ENCODE measurements around the gene GATA3. TPM values are rescaled to one million over a fixed set of nuclear protein-coding genes. Genes with fewer than 3 reads are reported as not detected.

GATA3 gene
- total RNA-seq, 1 donor from 2014 or later = 0.69 TPM

DNA sequence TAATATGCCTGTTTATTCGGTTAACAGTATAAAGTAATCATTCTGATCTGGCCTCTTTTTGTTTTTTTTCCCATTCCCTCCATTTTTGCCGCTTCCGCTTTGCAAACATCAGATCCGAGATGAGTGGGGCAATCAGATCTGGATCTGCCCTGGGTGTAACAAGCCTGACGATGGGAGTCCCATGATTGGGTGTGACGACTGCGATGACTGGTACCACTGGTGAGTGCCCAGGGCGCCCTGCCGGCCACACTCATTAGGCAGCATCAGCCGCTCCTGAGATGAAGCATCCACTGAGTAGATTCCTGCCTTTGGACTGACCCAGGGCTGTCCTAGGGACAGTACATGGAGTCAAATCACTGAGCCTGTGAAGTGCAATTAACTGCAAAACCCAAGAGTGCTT, 40.9 kb upstream of the GATA3 start:
- no peaks in the 10 kb centered on the region for H3K4me1 Mint-ChIP-seq (ENCODE audit: low read depth, unreplicated experiment)
- no peak for TF ChIP-seq CTCF (IDR thresholded peaks at IDR 0.05; ENCODE audit: partially characterized antibody, unreplicated experiment)
- H3K36me3 Mint-ChIP-seq (ENCODE audit: unreplicated experiment) = peaks cover 6% of the 10 kb centered on the region
- no peaks in the 10 kb centered on the region for H3K9me3 Mint-ChIP-seq (ENCODE audit: unreplicated experiment)
- peaks cover 3% of the 10 kb centered on the region for H3K27me3 Mint-ChIP-seq (ENCODE audit: unreplicated experiment)
- no peak overlapping the region for H3K27ac Mint-ChIP-seq (ENCODE audit: unreplicated experiment)
- DNase-seq = no peak
- no peak overlapping the region for H3K4me3 Mint-ChIP-seq (ENCODE audit: unreplicated experiment)

DNA sequence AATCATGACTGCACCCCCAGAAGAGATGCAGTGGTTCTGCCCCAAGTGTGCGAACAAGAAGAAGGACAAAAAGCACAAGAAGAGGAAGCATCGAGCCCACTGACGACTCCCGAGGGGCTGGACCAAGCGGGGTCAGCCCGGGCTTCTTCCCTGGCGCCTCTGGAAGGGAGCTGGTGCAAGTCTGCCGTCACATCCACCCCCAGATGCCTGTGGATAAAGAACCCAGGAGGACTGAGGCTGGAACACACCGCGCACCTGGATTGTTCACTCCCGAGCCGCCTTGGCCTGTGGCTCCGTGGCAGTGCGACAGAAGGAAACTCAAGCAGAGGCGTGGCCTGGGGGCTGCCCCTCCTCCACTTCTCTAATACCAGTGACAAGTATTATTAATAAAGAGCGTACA, 39.8 kb upstream of the GATA3 start:
- Mint-ChIP-seq H3K36me3 (ENCODE audit: unreplicated experiment) (peaks cover 6% of the 10 kb centered on the region), H3K9me3 (ENCODE audit: unreplicated experiment) (no peaks in the 10 kb centered on the region), H3K27me3 (ENCODE audit: unreplicated experiment) (peaks cover 3% of the 10 kb centered on the region), H3K4me3 (ENCODE audit: unreplicated experiment) (no peak overlapping the region), H3K27ac (ENCODE audit: unreplicated experiment) (no peak overlapping the region), H3K4me1 (ENCODE audit: low read depth, unreplicated experiment) (no peaks in the 10 kb centered on the region)
- no peak for DNase-seq
- no peak for TF ChIP-seq CTCF (IDR thresholded peaks at IDR 0.05; ENCODE audit: partially characterized antibody, unreplicated experiment)

DNA sequence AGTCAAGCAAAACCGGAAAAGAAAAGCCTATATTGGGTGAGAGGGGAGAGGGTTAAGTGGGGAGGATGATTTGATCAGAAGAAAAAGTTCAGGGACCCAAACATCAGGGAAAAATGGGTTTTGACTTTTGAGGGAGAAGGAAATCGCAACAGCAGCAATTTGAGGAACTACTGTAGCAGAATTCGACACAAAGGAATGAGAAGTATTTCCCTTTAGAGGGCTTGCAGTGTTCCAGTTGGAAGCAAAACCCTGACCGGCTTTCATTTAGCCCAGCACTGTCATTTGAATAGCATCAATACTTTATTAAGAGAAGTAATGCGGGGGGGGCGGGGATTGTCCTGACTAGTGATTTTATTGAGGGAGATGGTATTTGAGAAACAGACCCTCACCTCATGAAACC, 37.2 kb upstream of the GATA3 start:
- Mint-ChIP-seq H3K27ac (ENCODE audit: unreplicated experiment) (no peak overlapping the region), H3K4me3 (ENCODE audit: unreplicated experiment) (no peak overlapping the region), H3K27me3 (ENCODE audit: unreplicated experiment) (peaks cover 3% of the 10 kb centered on the region), H3K4me1 (ENCODE audit: low read depth, unreplicated experiment) (no peaks in the 10 kb centered on the region), H3K9me3 (ENCODE audit: unreplicated experiment) (no peaks in the 10 kb centered on the region), H3K36me3 (ENCODE audit: unreplicated experiment) (no peaks in the 10 kb centered on the region)
- TF ChIP-seq CTCF (IDR thresholded peaks at IDR 0.05; ENCODE audit: partially characterized antibody, unreplicated experiment) = no peak
- DNase-seq = no peak

DNA sequence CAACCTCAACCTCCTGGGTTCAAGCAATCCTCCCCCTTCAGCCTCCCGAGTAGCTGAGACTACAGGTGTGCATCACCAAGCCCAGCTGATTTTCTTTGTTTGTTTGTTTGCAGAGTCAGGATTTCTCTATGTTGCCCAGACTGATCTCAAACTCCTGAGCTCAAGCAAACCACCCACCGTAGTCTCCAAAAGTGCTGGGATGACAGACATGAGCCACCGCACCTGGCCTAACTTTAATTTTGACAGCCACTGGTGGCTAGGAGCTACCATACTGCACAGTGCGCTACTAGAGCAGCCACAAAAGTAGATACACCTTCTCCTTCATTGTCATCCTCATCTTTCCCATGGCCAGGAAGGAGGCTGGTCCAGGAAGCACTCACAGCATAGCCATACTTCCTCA, 31.2 kb upstream of the GATA3 start:
- DNase-seq = no peak
- H3K27ac Mint-ChIP-seq (ENCODE audit: unreplicated experiment) = no peak overlapping the region
- H3K4me1 Mint-ChIP-seq (ENCODE audit: low read depth, unreplicated experiment) = no peaks in the 10 kb centered on the region
- H3K4me3 Mint-ChIP-seq (ENCODE audit: unreplicated experiment) = no peak overlapping the region
- H3K36me3 Mint-ChIP-seq (ENCODE audit: unreplicated experiment) = no peaks in the 10 kb centered on the region
- no peak for TF ChIP-seq CTCF (IDR thresholded peaks at IDR 0.05; ENCODE audit: partially characterized antibody, unreplicated experiment)
- no peaks in the 10 kb centered on the region for H3K27me3 Mint-ChIP-seq (ENCODE audit: unreplicated experiment)
- no peaks in the 10 kb centered on the region for H3K9me3 Mint-ChIP-seq (ENCODE audit: unreplicated experiment)

DNA sequence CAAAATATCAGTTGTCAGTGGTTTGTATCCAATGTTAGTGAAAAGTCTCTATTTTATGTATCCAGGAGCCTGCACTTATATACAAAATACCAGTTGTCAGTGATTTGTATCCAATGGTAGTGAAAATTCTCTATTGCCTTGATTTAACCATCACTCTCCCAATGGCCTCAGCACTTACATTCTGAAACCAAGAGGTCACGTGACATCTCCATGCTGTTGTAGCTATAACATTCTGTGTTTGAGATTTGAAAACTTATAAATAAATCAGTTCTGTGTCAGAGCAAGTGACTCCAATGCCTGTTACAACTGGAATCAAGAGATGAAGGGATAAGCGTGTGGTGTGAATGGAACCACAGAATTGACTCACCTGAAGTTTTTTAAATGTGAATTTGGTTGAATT, 30.6 kb upstream of the GATA3 start:
- DNase-seq = no peak
- Mint-ChIP-seq H3K36me3 (ENCODE audit: unreplicated experiment) (no peaks in the 10 kb centered on the region), H3K27ac (ENCODE audit: unreplicated experiment) (no peak overlapping the region), H3K9me3 (ENCODE audit: unreplicated experiment) (no peaks in the 10 kb centered on the region), H3K4me3 (ENCODE audit: unreplicated experiment) (no peak overlapping the region), H3K27me3 (ENCODE audit: unreplicated experiment) (no peaks in the 10 kb centered on the region), H3K4me1 (ENCODE audit: low read depth, unreplicated experiment) (no peaks in the 10 kb centered on the region)
- TF ChIP-seq CTCF (IDR thresholded peaks at IDR 0.05; ENCODE audit: partially characterized antibody, unreplicated experiment) = no peak
